HAP-1 (cell line): Measurements from ENCODE around the gene GUCA2B.

Experiments
- DNase-seq, 2 experiments: peaks; one replicate each; pipeline ENCODE4 v3.0.0-alpha.2; 2016 to 2020; ENCODE audit warnings: low spot score in 2 of 2
- H3K27me3 ChIP-seq: fragments of 250-450 bp; sonication (Bioruptor Pico); 2 replicates; pipeline ENCODE4 v1.5.1; 2020; ENCODE audit warnings: low read depth, mild to moderate bottlenecking, moderate library complexity
- H3K36me3 ChIP-seq: fragments of 250-450 bp; sonication (Bioruptor Pico); replicated peaks from 2 replicates; pipeline ENCODE4 v1.5.1; 2020; ENCODE audit warnings: mild to moderate bottlenecking
- H3K4me1 ChIP-seq: fragments of 250-450 bp; sonication (Bioruptor Pico); 2 replicates; pipeline ENCODE4 v1.5.1; 2020; ENCODE audit warnings: mild to moderate bottlenecking
- H3K4me3 ChIP-seq: fragments of 250-450 bp; sonication (Bioruptor Pico); 2 replicates; pipeline ENCODE4 v1.5.1; 2020; ENCODE audit warnings: mild to moderate bottlenecking, moderate library complexity
- H3K9me3 ChIP-seq: fragments of 250-450 bp; sonication (Bioruptor Pico); 2 replicates; pipeline ENCODE4 v1.5.1; 2020; ENCODE audit warnings: mild to moderate bottlenecking, moderate library complexity
- in situ Hi-C: fragments of 300-500 bp; cut with MboI; formaldehyde crosslinking; loops from 3 replicates; pipeline ENCODE4 v1.14.3; 2020; ENCODE audit warnings: low sequenced_read_pairs, inconsistent platforms, mixed read lengths

Gene GUCA2B

GRCh38 chr1:42152907-42153600, at the start of gene GUCA2B:
Gene GUCA2B, plus strand, starts transcription at chr1:42153410. Its CDS starts 41 bp downstream, at chr1:42153451.
- in situ Hi-C loops: no loop called here
- DNase-seq: no peak
- H3K27me3 ChIP-seq: no peaks in the 10 kb centered on the region
- no peak within 1 kb of the TSS for H3K4me3 ChIP-seq
- H3K36me3 ChIP-seq: no peaks in the 10 kb centered on the region
- no peaks in the 10 kb centered on the region for H3K9me3 ChIP-seq
- no peaks in the 10 kb centered on the region for H3K4me1 ChIP-seq

- Histone ChIP-seq H3K27me3 (no peaks in the 10 kb centered on the region; the same call in 1 of the 2 replicates), H3K4me3 (no peak overlapping the region), H3K9me3 (no peaks in the 10 kb centered on the region), H3K36me3 (no peaks in the 10 kb centered on the region), H3K4me1 (no peaks in the 10 kb centered on the region)
- no peak for DNase-seq
- in situ Hi-C loops: no loop called here
These were observed 48.2 kb upstream of the GUCA2B start for GRCh38 chr1:42105025-42105424.

- Histone ChIP-seq H3K4me1 (no peaks in the 10 kb centered on the region), H3K36me3 (no peaks in the 10 kb centered on the region), H3K4me3 (no peak overlapping the region), H3K9me3 (no peaks in the 10 kb centered on the region), H3K27me3 (no peaks in the 10 kb centered on the region)
- in situ Hi-C loops: no loop called here
- no peak for DNase-seq
These were observed 44.9 kb upstream of the GUCA2B start for GRCh38 chr1:42108309-42108708.

GRCh38 chr1:42109600-42109999, 43.6 kb upstream of the GUCA2B start:
- in situ Hi-C loops: no loop called here
- no peaks in the 10 kb centered on the region for H3K27me3 ChIP-seq
- no peak for DNase-seq
- no peaks in the 10 kb centered on the region for H3K36me3 ChIP-seq
- no peaks in the 10 kb centered on the region for H3K4me1 ChIP-seq
- H3K4me3 ChIP-seq: no peak overlapping the region
- H3K9me3 ChIP-seq: no peaks in the 10 kb centered on the region

- Histone ChIP-seq H3K36me3 (no peaks in the 10 kb centered on the region), H3K9me3 (no peaks in the 10 kb centered on the region), H3K4me3 (no peak overlapping the region), H3K27me3 (no peaks in the 10 kb centered on the region), H3K4me1 (0 out of 2 replicates have a peak, but pooled peaks cover 3% of the 10 kb centered on the region)
- in situ Hi-C loops: no loop called here
- DNase-seq: no peak
These were observed 39.0 kb upstream of the GUCA2B start for GRCh38 chr1:42114229-42114628.

- Histone ChIP-seq H3K9me3 (no peaks in the 10 kb centered on the region), H3K4me3 (no peak overlapping the region), H3K4me1 (0 out of 2 replicates have a peak, but pooled peaks cover 3% of the 10 kb centered on the region), H3K36me3 (no peaks in the 10 kb centered on the region), H3K27me3 (no peaks in the 10 kb centered on the region)
- in situ Hi-C loops: no loop called here
- DNase-seq: no peak
These were observed 36.0 kb upstream of the GUCA2B start for GRCh38 chr1:42117214-42117613.

GRCh38 chr1:42118125-42118524, 35.1 kb upstream of the GUCA2B start:
- no peak overlapping the region for H3K4me3 ChIP-seq

GRCh38 chr1:42122408-42122807, 30.8 kb upstream of the GUCA2B start:
- in situ Hi-C loops: no loop called here
- DNase-seq: no peak

More at GRCh38 chr1:42118125-42118524, 35.1 kb upstream of the GUCA2B start:
- DNase-seq: no peak
- Histone ChIP-seq H3K27me3 (no peaks in the 10 kb centered on the region), H3K36me3 (no peaks in the 10 kb centered on the region), H3K4me1 (0 out of 2 replicates have a peak, but pooled peaks cover 3% of the 10 kb centered on the region), H3K9me3 (no peaks in the 10 kb centered on the region)
- in situ Hi-C loops: no loop called here

GRCh38 chr1:42125552-42125951, 27.7 kb upstream of the GUCA2B start:
- no peak for DNase-seq
- no peaks in the 10 kb centered on the region for H3K9me3 ChIP-seq
- in situ Hi-C loops: no loop called here

More at GRCh38 chr1:42122408-42122807, 30.8 kb upstream of the GUCA2B start:
- Histone ChIP-seq H3K9me3 (no peaks in the 10 kb centered on the region), H3K27me3 (no peaks in the 10 kb centered on the region), H3K4me1 (0 out of 2 replicates have a peak, but pooled peaks cover 3% of the 10 kb centered on the region), H3K36me3 (no peaks in the 10 kb centered on the region), H3K4me3 (no peak overlapping the region)

GRCh38 chr1:42127767-42128166, 25.4 kb upstream of the GUCA2B start:
- no peaks in the 10 kb centered on the region for H3K9me3 ChIP-seq
- in situ Hi-C loops: no loop called here
- DNase-seq: no peak
- H3K4me3 ChIP-seq: no peak overlapping the region
- H3K4me1 ChIP-seq: no peaks in the 10 kb centered on the region
- no peaks in the 10 kb centered on the region for H3K27me3 ChIP-seq
- no peaks in the 10 kb centered on the region for H3K36me3 ChIP-seq

More at GRCh38 chr1:42125552-42125951, 27.7 kb upstream of the GUCA2B start:
- no peaks in the 10 kb centered on the region for H3K27me3 ChIP-seq
- H3K36me3 ChIP-seq: no peaks in the 10 kb centered on the region
- no peak overlapping the region for H3K4me3 ChIP-seq
- no peaks in the 10 kb centered on the region for H3K4me1 ChIP-seq

GRCh38 chr1:42128499-42128898, 24.7 kb upstream of the GUCA2B start:
- no peaks in the 10 kb centered on the region for H3K9me3 ChIP-seq
- DNase-seq: no peak
- H3K36me3 ChIP-seq: no peaks in the 10 kb centered on the region
- no peaks in the 10 kb centered on the region for H3K4me1 ChIP-seq
- in situ Hi-C loops: no loop called here
- H3K27me3 ChIP-seq: no peaks in the 10 kb centered on the region
- no peak overlapping the region for H3K4me3 ChIP-seq

GRCh38 chr1:42128964-42129363, 24.2 kb upstream of the GUCA2B start:
- Histone ChIP-seq H3K36me3 (no peaks in the 10 kb centered on the region), H3K9me3 (no peaks in the 10 kb centered on the region), H3K27me3 (no peaks in the 10 kb centered on the region), H3K4me3 (no peak overlapping the region), H3K4me1 (no peaks in the 10 kb centered on the region)
- in situ Hi-C loops: no loop called here
- DNase-seq: no peak

- in situ Hi-C loops: no loop called here
- no peak for DNase-seq
- H3K9me3 ChIP-seq: no peaks in the 10 kb centered on the region
- no peaks in the 10 kb centered on the region for H3K4me1 ChIP-seq
- no peak overlapping the region for H3K4me3 ChIP-seq
- no peaks in the 10 kb centered on the region for H3K36me3 ChIP-seq
- H3K27me3 ChIP-seq: no peaks in the 10 kb centered on the region
These were observed 23.0 kb upstream of the GUCA2B start for GRCh38 chr1:42130061-42130660.

GRCh38 chr1:42133390-42133789, 19.8 kb upstream of the GUCA2B start:
- Histone ChIP-seq H3K27me3 (no peaks in the 10 kb centered on the region), H3K9me3 (no peaks in the 10 kb centered on the region), H3K4me1 (no peaks in the 10 kb centered on the region), H3K36me3 (no peaks in the 10 kb centered on the region), H3K4me3 (no peak overlapping the region)
- no peak for DNase-seq
- in situ Hi-C loops: no loop called here
